H1 (cell line): ENCODE measurements around the gene CCDC183. TPM values are rescaled to one million over a fixed set of nuclear protein-coding genes. Genes with fewer than 3 reads are reported as not detected.

Source experiments
- CTCF ChIA-PET: fragments of 300-600 bp; sonication (Branson Sonifier 250); formaldehyde crosslinking; loops from one replicate; lab custom pipeline; 2021; ENCODE audit not compliant: partially characterized antibody; lab: Charles Lee
- POLR2A ChIA-PET: fragments of 300-600 bp; sonication (Branson Sonifier 250); formaldehyde crosslinking; loops from one replicate; lab custom pipeline; 2021; ENCODE audit warnings: inconsistent platforms; ENCODE audit not compliant: partially characterized antibody; lab: Charles Lee
- DNase-seq, 2 experiments: peaks; one replicate each; pipeline versions ENCODE4 v3.0.0 to v3.0.0-alpha.2; 2010 to 2022; ENCODE audit warnings: low spot score in 2 of 2, low read depth in 1 of 2, mixed read lengths in 1 of 2
- FAIRE-seq: peaks from 2 replicates; lab custom pipeline; 2011; peaks lifted over from hg19 to GRCh38; lab: Jason Lieb, UNC
- H2AFZ ChIP-seq: 2 replicates; pipeline ENCODE4 v1.8.1; 2012; ENCODE audit warnings: low read length, inconsistent platforms
- H2AK5ac ChIP-seq: 2 replicates; pipeline ENCODE4 v1.6.1; 2013; ENCODE audit warnings: low read depth, low read length
- H2BK120ac ChIP-seq: replicated peaks from 2 replicates; pipeline ENCODE3; 2013; ENCODE audit warnings: low read depth, low read length, inconsistent platforms
- H2BK12ac ChIP-seq: 2 replicates; pipeline ENCODE4 v1.6.1; 2013; ENCODE audit warnings: low read depth, low read length
- H2BK15ac ChIP-seq: 2 replicates; pipeline ENCODE4 v1.6.1; 2013; ENCODE audit warnings: low read length
- H2BK20ac ChIP-seq: 2 replicates; pipeline ENCODE4 v1.6.1; 2013; ENCODE audit warnings: low read length
- H2BK5ac ChIP-seq: 2 replicates; pipeline ENCODE4 v1.6.1; 2013; ENCODE audit warnings: low read depth, low read length
- H3K14ac ChIP-seq: 2 replicates; pipeline ENCODE4 v1.6.1; 2013; ENCODE audit warnings: inconsistent platforms; ENCODE audit not compliant: insufficient read length
- H3K18ac ChIP-seq: 2 replicates; pipeline ENCODE4 v1.6.1; 2013; ENCODE audit warnings: low read length; ENCODE audit errors: extremely low read depth
- H3K23ac ChIP-seq: 2 replicates; pipeline ENCODE4 v1.6.1; 2013; ENCODE audit warnings: inconsistent platforms; ENCODE audit not compliant: insufficient read length
- H3K23me2 ChIP-seq: 2 replicates; pipeline ENCODE4 v1.6.1; 2013; ENCODE audit warnings: low read depth, low read length
- H3K27ac ChIP-seq: 2 replicates; pipeline ENCODE4 v1.6.1; 2011; ENCODE audit warnings: low read depth, low read length, inconsistent platforms
- H3K27me3 ChIP-seq, 4 experiments: replicated peaks in 1 of 4; 1 replicate in 1 of 4; 2 replicates in 3 of 4; pipeline versions ENCODE4 v1.6.1 to v1.8.1; 2011 to 2013; ENCODE audit warnings: low read length in 3 of 4, mild to moderate bottlenecking in 3 of 4, inconsistent platforms in 2 of 4, mixed read lengths in 2 of 4, moderate library complexity in 1 of 4; ENCODE audit not compliant: control insufficient read depth in 3 of 4, insufficient read depth in 3 of 4; ENCODE audit errors: extremely low read depth in 1 of 4
- H3K36me3 ChIP-seq, 4 experiments: 2 replicates each; pipeline versions ENCODE4 v1.6.1 to v1.8.1; 2011 to 2013; ENCODE audit warnings: mild to moderate bottlenecking in 4 of 4, low read length in 3 of 4, moderate library complexity in 2 of 4, control low read depth in 1 of 4, inconsistent platforms in 1 of 4; ENCODE audit not compliant: insufficient read depth in 4 of 4, control insufficient read depth in 2 of 4
- H3K4ac ChIP-seq: replicated peaks from 2 replicates; pipeline ENCODE3; 2013; ENCODE audit warnings: low read length, low read depth, mixed read lengths, inconsistent platforms; ENCODE audit not compliant: insufficient read length
- H3K4me1 ChIP-seq, 4 experiments: replicated peaks in 1 of 4; 1 replicate in 1 of 4; 2 replicates in 3 of 4; pipeline versions ENCODE4 v1.6.1 to v1.8.1; 2011 to 2013; ENCODE audit warnings: low read length in 3 of 4, inconsistent platforms in 2 of 4, mixed read lengths in 1 of 4; ENCODE audit not compliant: insufficient read depth in 4 of 4, control insufficient read depth in 3 of 4
- H3K4me2 ChIP-seq, 2 experiments: 2 replicates each; pipeline versions ENCODE4 v1.6.1 to v1.8.1; 2011 to 2013; ENCODE audit warnings: low read depth in 2 of 2, low read length in 2 of 2, control low read depth in 1 of 2, inconsistent platforms in 1 of 2, mild to moderate bottlenecking in 1 of 2; ENCODE audit not compliant: insufficient read depth in 1 of 2
- H3K4me3 ChIP-seq, 4 experiments: fragments of 200-600, 300-600 bp in 1 of 4; sonication (generic), shearing (Covaris generic), sonication (Bioruptor Twin) in 1 of 4; 2 replicates each; pipeline versions ENCODE4 v1.5.1 to v1.8.1; 2011 to 2016; ENCODE audit warnings: low read length in 4 of 4, low read depth in 3 of 4, control low read depth in 2 of 4, inconsistent platforms in 2 of 4, mild to moderate bottlenecking in 2 of 4, mixed read lengths in 1 of 4, moderate library complexity in 1 of 4; ENCODE audit not compliant: insufficient read depth in 2 of 4; ENCODE audit errors: extremely low read depth in 1 of 4
- H3K56ac ChIP-seq: replicated peaks from 2 replicates; pipeline ENCODE3; 2013; ENCODE audit warnings: low read depth, mild to moderate bottlenecking, mixed read lengths, low read length, inconsistent platforms; ENCODE audit not compliant: insufficient read length
- H3K79me1 ChIP-seq: 2 replicates; pipeline ENCODE4 v1.6.1; 2013; ENCODE audit warnings: low read depth, low read length, control low read depth
- H3K79me2 ChIP-seq, 2 experiments: 2 replicates each; pipeline versions ENCODE4 v1.6.1 to v1.8.1; 2012 to 2013; ENCODE audit warnings: low read length in 2 of 2, mild to moderate bottlenecking in 2 of 2, inconsistent platforms in 1 of 2; ENCODE audit not compliant: insufficient read depth in 2 of 2, control insufficient read depth in 1 of 2
- H3K9ac ChIP-seq, 4 experiments: replicated peaks in 1 of 4; 1 replicate in 1 of 4; 2 replicates in 3 of 4; pipeline versions ENCODE4 v1.6.1 to v1.8.1; 2011 to 2013; ENCODE audit warnings: low read depth in 3 of 4, low read length in 3 of 4, control low read depth in 2 of 4, mild to moderate bottlenecking in 2 of 4, moderate library complexity in 2 of 4, inconsistent platforms in 1 of 4; ENCODE audit errors: extremely low read depth in 1 of 4
- H3K9me3 ChIP-seq, 2 experiments: 2 replicates each; pipeline versions ENCODE4 v1.6.1 to v1.8.1; 2012 to 2013; ENCODE audit warnings: mild to moderate bottlenecking in 2 of 2, moderate library complexity in 2 of 2, control low read depth in 1 of 2, inconsistent platforms in 1 of 2, low read depth in 1 of 2, low read length in 1 of 2, mixed read lengths in 1 of 2; ENCODE audit not compliant: insufficient read depth in 2 of 2
- H4K20me1 ChIP-seq, 2 experiments: replicated peaks in 1 of 2; 2 replicates each; pipeline versions ENCODE3 to v1.8.1; 2011 to 2013; ENCODE audit warnings: inconsistent platforms in 2 of 2, low read length in 2 of 2, mild to moderate bottlenecking in 1 of 2; ENCODE audit not compliant: insufficient read depth in 2 of 2, control insufficient read depth in 1 of 2
- H4K5ac ChIP-seq: 2 replicates; pipeline ENCODE4 v1.6.1; 2013; ENCODE audit warnings: low read length, low read depth, mixed read lengths, inconsistent platforms; ENCODE audit not compliant: insufficient read length
- H4K8ac ChIP-seq: 2 replicates; pipeline ENCODE4 v1.8.0; 2013; ENCODE audit warnings: mild to moderate bottlenecking, moderate library complexity, low read length, inconsistent platforms; ENCODE audit not compliant: insufficient read depth; ENCODE audit errors: extremely low read depth
- H4K91ac ChIP-seq: replicated peaks from 2 replicates; pipeline ENCODE3; 2013; ENCODE audit warnings: low read length, mixed read lengths, inconsistent platforms; ENCODE audit not compliant: insufficient read length
- POLR2AphosphoS5 ChIP-seq: IDR thresholded peaks from 2 replicates; pipeline ENCODE4 v1.6.1; 2011; ENCODE audit warnings: low read depth, low read length
- TAF1 ChIP-seq: IDR thresholded peaks from 2 replicates; pipeline ENCODE4 v1.6.1; 2011; ENCODE audit warnings: mild to moderate bottlenecking, low read depth, low read length
- WGBS, 2 experiments: shearing (Covaris generic) in 1 of 2; methylation state at CpG; one replicate each; pipeline versions ENCODE4 v1.1.6 to v1.1.7; 2013 to 2015; ENCODE audit warnings: low lambda C conversion rate in 2 of 2, mixed read lengths in 2 of 2, inconsistent platforms in 1 of 2, low coverage in 1 of 2, missing lambda C conversion rate in 1 of 2; ENCODE audit not compliant: insufficient replicate concordance in 2 of 2, insufficient coverage in 1 of 2, insufficient read length in 1 of 2; ENCODE audit errors: extremely low coverage in 1 of 2, missing lambda C conversion rate in 1 of 2; 5-methylcytosine and 5-hydroxymethylcytosine counted together
- polyA plus RNA-seq, 7 experiments: library from polyadenylated mRNA; depleted of rRNA in 3 of 7; stranded (reverse) in 5 of 7; unstranded in 2 of 7; fragments of >200 nt in 5 of 7; fragments of 200-250 nt in 2 of 7; gene quantifications; 1 replicate in 5 of 7; 2 replicates in 1 of 7; 4 replicates in 1 of 7; pipeline versions ENCODE4 v1.2.1 to v1.2.3, GENCODE V29; 2011 to 2013; ENCODE audit warnings: missing spikeins in 2 of 7, mixed read lengths in 2 of 7
- total RNA-seq: library from RNA; stranded (reverse); fragmentation: NEBNext Ultra II Directional; extraction: Animal tissue kit (Norgen Biotek cat#: 25700); gene quantifications from 2 replicates; pipeline ENCODE4 v1.2.1, GENCODE V29; 2021

The CCDC183 gene
- total and polyA plus RNA-seq, 2 of the 8 experiments (the other 6 are each of a cell fraction or from before 2014, with no cell fraction given), result 0.51 to 1.6 TPM

- Histone ChIP-seq H3K27me3 (peaks cover 2 to 12% (median 7%) of the 10 kb centered on the region in 4 experiments; a peak in 6 of 7 replicates), H2AFZ (no peak overlapping the region), H4K5ac (peak overlapping the region; percentile 15), H3K27ac (peak overlapping the region; percentile 67), H3K36me3 (peaks cover 0 to 7% (median 3%) of the 10 kb centered on the region in 4 experiments; a peak in 4 of 8 replicates), H2BK12ac (peak overlapping the region; percentile 1; the same call in 1 of the 2 replicates), H4K20me1 (peaks cover 7 to 8% of the 10 kb centered on the region in 2 experiments), H3K9me3 (no peaks in the 10 kb centered on the region), H3K9ac (peak overlapping the region in 2 of 4 experiments; percentile 45 to 55; a peak in 1 of 7 replicates), H3K4me3 (peak overlapping the region; percentile 56 to 89 (median 72)), H4K91ac (no peak overlapping the region), H2AK5ac (no peak overlapping the region), H2BK20ac (no peak overlapping the region), H3K4me2 (peak overlapping the region; percentile 75 to 98), H2BK15ac (no peak overlapping the region; the same call in 1 of the 2 replicates), H3K4me1 (peaks cover 0 to 18% (median 8%) of the 10 kb centered on the region in 4 experiments; a peak in 5 of 7 replicates), H3K23me2 (peaks cover 13% of the 10 kb centered on the region), H3K4ac (no peak overlapping the region), H3K79me1 (no peaks in the 10 kb centered on the region; the same call in 1 of the 2 replicates), H3K14ac (no peak overlapping the region), H3K18ac (peak overlapping the region; percentile 19; the same call in 1 of the 2 replicates), H2BK120ac (no peak overlapping the region), H2BK5ac (peak overlapping the region; percentile 98; the same call in 1 of the 2 replicates), H3K23ac (no peak overlapping the region), H3K79me2 (no peaks in the 10 kb centered on the region), H4K8ac (no peak overlapping the region; the same call in 1 of the 2 replicates), H3K56ac (no peak overlapping the region)
- no peak for FAIRE-seq
- DNase-seq, result no peak
- ChIA-PET POLR2A (interaction anchor here (0.6 to 16.2 kb wide), 7 partner anchors 11 to 74 kb away, joined by 3 to 248 read pairs (median 4); partner anchors contain the start of genes AJM1 and EDF1), CTCF (interaction anchor here (1.5 kb wide), 1 partner anchor 9 kb away, joined by 5 read pairs; no protein-coding TSS in a partner anchor)
- WGBS, 2 experiments, result 76% methylated on average over 43 of the region's 43 CpGs; no CpG with 5 or more reads in 1 of the 2 experiments
- TF ChIP-seq POLR2AphosphoS5 (peak; percentile 46; the same call in 1 of the 2 replicates), TAF1 (no peak)
These were observed 54.1 kb downstream of the CCDC183 start for GRCh38 chr9:136849960-136850865.
